GM19468 (cell line): Measurements from ENCODE around the gene ZNF385C.

Experiments
- ATAC-seq: cut with Tn5 transposase; IDR thresholded peaks from one replicate; pipeline ENCODE4 v1.9.1; 2021; ENCODE audit warnings: mild to moderate bottlenecking, moderate library complexity, moderate number of reproducible peaks; ENCODE audit not compliant: unreplicated experiment; ENCODE audit errors: extremely low read depth

The ZNF385C gene

DNA sequence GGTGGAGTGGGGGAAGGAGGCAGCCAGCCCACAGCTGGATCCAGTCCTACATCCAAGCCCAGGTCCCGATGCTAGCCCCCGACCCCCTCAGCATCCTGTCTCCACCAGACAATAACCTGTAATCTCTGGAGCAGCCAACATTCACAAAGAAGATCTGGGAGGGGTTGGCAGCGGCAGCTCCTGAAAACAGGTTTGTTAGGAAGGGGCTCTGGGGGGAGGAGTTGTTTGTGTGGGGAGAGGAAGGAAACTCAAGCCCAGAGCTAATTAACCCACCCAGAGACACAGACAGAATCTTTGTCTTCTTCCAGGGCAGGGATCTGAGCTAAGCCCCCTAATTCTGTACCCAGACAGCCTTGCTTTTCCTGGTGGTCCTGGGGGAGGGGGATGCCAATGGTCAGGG, 43.2 kb downstream of the ZNF385C start:
- no peak for ATAC-seq

DNA sequence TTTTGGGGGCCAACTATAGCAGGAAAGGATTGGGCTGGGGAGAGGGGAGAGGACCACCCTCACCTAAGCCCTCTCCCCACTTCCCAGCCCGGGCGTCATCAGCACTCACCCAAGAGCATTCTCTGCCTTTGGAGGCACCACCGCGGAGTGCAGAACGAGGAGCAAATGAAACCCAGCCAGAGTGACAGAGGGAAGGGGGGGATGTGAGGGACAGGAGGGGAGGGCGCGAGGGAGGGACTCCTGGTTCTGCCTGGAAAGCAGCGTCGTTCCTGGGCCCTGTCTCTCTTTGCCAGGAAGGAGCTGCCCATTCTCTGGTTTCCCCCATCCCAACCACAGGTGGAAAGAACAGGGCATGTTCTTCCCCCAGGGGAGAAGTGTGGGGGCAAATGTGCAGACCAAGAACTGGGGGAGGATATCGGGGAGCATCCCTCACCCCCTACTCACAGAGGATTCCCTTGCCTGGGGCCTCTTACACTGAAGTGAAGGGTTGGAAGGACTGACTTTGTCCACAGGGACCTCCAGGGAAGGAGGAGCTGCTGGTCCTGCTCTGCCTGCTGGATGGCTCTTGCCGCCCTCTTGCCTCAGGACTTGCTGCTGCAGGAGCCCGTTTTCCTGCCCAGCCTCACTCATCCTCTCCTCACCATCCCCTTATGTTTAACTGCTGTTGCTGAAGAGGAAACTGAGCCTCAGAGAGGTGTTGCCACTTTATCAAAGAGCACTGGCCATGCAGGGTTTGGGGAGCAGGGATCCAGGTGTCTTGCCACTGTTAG, 44.4 kb downstream of the ZNF385C start:
- ATAC-seq: no peak

DNA sequence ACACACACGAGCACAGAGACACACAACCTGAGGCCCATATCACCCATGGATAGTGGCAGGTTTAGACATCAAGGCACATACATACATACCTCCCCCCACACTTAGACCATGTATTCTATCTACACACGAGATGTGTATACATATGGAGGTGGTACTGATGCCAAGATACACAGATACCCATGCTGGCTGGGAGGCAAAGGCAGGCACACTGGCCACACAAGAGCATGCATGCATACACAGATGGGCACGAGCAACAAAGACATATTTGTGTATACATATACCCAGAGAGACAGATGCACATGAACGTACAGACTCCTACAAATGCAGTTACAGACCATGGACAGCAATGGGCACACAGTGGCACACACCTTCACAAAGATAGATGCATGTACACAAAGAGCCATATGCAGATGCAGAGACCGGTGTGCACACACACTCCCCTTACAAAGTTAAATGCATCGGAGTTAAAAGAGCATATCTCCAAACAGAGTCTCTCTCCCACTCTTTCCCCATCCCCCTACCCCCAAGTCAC, 45.9 kb downstream of the ZNF385C start:
- ATAC-seq: no peak

DNA sequence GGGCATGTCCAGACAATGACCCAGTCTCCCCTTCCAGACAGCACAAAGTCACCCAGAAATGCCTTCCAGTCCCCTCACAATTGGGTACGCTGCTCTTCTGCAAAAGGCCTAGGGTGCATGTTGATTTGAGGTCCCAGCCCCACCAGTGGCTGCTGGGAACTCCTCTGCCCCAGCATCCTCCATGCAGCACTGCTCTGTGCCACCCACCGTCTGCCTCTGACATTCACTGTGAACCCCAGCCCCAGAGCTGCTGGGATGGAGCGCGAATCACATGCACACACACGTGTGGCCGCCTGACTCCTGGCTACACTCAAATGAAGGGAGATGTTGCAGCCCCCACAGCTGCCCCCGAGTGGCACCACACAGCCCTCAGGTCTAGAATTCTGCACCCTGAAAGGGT, 46.6 kb downstream of the ZNF385C start:
- ATAC-seq: no peak

DNA sequence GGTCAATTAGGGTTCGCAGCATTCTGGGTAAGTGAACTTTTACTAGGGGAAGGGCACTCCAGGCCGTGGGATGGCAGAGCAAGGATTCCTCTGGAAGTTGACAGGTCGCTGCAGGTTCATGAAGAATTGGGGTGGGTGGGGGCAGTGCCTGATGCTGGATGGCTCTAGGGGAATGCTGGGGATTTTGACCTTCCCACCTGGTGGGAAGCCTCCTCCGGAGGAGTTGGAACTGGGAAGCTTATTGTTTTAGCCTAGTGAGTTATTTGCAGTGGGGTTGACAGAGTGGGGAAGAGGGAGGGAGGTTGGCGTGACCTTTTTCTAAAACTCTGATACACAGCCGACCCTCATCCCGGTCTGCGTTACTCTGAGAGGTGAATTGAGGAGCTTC, 47.3 kb downstream of the ZNF385C start:
- ATAC-seq: no peak

DNA sequence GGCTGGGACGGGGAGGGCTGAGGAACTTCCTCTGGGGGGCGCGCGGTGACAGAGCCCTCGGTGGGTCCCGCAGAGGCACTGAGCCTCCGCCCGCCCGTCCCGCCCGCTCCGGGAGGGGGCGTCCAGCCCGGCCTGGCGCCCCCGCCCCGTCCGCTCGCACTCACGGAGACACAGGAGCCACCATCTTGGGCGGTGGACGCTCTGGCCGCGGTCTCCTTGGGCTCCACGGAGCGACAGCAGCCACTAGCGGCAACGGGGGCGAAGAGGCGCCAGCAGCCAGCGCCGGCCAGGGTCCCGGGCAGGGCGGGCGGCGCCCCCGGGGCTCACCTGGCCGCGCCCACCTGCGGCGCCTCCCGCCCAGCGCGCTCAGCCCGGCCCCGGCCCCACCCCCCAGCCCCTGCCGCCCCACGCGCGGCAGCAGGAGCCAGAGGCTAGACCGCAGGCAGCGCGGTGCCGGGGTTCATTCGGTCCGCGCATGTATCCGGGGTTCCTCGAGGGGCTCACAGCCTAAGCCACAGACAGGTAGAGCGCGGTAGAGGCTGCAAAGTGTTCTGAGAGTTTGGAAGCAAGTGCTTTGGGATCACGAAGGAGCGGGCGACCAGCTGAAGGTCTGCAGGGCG, 47.8 kb downstream of the ZNF385C start, which contains the start of gene C17orf113:
C17orf113 (minus strand) TSS at position 209 of the 620 bp plus-strand sequence. CDS start 7,225 bp downstream, outside the sequence.
- ATAC-seq: no peak

DNA sequence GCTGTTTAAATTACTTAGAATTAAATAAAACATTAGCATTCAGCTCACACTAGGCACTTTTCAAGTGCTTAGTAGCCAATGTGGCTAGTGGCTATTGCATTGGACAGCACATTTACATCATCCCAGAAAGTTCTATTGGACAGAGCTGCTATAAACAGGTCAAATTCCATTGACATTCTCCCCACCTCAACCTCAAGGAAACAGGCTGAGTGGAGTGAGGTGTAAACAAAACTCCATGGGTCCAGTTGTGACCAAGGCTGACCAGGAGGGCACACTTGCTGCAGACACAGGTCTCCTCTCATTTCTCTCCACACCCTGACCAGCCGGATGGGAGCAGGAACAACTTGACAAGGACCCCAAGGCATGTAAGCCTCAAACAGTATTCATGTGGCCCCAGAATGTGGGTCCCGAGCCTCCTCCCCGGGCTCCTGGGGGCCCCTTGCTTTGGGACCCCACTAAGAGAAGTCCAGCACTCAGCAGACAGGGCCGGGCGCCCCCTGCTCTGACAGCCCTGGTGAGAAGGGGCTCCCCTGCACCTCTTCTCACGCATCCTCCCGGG, 48.4 kb downstream of the ZNF385C start:
- no peak for ATAC-seq

DNA sequence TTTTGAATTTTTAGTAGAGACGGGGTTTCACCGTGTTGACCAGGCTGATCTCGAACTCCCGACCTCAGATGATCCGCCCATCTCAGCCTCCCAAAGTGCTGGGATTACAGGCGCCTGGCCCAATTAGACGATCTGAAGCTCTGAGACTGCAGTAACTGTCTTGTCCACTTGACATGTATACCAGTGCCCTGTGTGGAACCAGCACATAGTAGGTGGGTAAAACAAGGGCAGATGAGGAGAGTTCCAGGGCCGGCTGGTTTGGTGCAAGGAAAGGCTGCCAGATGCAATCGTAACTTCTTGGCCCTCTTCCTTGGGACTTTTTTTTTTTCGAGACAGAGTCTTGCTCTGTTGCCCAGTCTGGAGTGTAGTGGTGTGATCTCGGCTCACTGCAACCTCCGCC, 50.9 kb downstream of the ZNF385C start:
- no peak for ATAC-seq

DNA sequence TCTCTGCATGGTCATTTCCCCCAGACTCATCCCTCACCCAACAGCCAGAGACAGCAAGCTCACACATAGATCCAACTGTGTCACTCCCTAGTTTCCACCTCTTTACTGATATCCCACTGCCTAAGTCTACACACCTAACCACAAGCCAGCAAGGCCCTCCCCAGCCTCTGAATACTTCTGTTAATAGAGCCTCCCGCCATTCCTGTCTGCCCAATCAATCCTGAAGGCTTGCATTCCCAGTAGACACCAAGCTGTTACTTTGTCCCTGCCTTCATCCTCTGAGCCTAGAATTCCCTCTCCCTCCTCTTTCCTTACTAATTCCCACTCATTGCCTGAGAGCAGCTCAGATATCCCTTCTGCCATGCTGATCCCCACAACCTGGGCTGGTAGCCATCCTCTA, 52.6 kb downstream of the ZNF385C start:
- no peak for ATAC-seq

DNA sequence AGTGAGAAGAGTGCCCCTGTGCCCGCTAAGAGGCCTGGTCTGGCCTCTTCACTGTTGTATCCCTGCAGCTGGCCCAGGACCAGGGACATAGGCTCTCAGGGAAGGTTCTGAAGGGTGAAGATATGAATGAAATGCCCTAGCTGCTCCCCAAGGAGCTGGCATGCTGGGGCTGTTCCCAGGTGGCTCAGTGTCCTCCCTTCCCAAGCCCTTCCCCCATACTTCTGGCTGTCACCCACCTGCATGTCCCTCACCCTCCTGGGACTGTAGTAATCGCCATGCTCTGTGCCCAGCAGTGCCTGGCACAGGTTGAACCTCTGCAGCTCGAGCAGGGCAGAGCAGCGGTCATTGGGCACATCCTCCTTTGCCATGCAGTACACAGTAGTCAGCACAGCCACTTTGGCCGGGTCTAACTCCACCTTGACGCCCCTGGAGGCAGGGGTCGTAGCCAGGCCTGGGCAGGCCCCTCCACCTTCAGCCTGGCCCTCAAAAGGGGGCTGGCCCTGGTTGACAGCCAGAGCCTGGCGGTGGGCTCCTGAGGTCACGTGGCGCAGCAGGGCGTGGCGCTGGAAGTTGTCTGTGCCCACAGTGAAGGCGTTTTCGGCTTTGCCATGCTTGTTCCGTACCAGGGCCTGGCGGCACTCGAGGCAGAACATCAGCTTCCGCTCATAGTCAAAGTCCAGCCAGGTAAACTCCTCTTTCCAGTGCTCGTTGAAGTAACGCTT, 55.5 kb downstream of the ZNF385C start:
- no peak for ATAC-seq

DNA sequence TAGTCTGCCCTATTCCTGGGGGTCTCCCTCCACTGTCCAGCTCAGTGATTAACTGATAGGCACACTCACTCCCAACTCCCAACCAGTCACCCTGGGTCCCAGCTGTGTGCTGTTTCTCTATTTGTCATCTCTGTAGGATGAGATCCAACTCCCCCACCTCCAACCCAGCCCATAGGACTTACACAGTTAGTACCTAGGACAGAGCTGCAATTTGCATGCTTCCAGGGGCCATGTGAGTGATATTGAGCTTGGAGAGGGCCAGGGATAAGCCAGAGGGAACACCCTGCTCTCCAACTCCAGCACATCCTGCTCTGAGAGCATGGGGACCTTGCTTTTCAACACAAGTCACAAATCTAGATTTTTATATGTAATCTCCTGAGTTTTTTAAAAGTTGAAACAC, 56.7 kb downstream of the ZNF385C start:
- no peak for ATAC-seq

DNA sequence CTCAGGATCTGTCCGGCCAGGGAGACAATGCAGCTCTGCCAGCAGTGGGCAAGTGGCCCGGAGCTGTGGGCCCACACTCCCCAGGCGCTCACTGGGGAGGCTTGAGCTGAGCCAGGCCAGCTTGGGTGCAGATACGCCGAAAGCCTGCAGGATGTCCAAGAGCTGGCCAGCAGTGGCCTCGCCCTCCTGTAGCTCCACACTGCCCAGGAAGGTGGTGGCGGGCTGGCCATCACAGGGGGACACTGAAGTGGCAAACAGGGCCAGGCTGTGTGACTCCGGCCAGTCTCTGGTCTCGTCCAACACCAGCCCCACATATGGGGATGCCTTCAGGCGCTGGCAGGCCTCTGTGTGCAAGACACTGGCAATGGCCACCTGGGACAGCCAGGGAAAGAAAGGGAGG, 57.5 kb downstream of the ZNF385C start:
- no peak for ATAC-seq

DNA sequence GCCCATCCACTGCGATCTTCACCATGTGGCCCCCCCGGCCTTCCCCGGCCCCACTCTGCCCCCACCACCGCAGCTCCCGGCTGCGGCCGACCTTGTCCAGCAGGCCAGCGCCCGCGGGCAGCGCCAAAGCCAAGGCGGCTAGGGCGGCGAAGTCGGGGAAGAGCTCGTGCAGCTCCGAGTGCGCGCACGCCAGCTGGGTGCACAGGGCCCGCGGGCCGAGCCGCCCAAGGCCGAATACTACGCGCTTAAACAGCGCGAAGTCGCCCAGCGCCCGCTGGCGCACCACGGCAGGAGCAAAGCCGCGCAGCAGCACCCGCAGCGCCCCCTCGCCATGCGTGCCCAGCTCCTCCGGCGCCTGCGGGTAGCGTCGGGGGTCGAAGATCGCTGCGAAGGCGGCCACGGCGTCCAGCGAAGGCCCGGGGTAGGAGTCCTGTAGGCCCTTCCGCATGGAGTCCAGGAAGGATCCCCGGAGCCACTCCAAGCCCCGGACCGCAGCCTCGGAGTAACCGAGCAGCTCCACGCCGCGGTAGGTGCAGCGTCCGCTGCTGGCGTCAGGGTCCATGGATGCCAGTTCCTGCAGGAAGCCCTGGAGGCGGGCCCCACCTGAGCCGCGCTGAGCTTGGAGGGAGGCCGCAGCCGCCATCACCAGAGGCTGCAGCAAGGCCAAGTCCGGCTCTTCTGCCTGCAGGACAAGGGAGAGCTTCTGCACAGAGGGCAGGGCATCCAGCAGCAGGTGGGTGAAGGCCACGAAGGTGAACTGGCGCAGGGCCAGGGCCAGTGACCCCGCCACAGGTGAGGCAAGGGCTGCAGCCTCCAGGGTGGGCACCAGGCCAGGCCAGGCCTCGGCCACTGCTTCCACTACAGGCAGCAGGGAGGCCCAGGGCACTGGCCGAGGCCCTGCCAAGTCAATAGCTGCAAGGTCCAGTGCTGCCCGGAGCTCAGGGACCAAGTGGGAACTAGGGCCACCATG, 58.2 kb downstream of the ZNF385C start:
- no peak for ATAC-seq

DNA sequence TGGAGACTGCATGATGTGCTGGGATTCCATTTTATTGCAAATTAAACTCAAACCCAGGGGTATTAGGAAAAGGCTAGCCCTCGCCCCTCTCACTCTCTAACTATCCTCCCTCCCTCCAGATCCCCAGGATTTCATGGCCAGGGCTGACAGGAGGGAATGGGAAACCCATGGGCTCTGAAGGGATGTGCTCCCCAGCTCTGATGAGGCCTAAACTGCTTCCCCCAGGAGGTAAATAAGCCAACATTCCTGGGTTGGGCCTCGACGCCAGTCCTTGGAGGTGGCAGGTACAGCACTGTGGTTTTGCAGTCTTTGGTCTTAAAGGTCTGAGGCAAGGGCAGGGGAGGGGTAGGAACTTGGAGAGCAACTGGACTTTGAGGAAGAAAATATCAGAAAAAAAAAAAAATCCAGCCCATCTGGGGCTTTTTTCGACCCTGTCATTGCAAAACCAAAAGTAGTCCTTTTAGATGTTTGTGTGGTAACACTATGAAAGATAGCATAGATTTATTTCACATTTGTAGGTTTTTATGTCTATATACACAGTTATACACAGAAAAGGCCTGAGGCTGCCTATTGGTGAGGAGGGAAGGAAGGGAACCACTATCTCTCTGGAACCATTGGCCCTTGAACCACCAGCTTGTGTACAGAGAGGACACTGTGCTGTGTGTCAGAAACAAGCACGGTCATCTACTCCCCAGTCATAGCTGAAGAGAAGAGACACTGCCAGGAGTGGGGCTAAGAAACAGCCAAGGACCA, 59.9 kb downstream of the ZNF385C start:
- ATAC-seq: no peak

DNA sequence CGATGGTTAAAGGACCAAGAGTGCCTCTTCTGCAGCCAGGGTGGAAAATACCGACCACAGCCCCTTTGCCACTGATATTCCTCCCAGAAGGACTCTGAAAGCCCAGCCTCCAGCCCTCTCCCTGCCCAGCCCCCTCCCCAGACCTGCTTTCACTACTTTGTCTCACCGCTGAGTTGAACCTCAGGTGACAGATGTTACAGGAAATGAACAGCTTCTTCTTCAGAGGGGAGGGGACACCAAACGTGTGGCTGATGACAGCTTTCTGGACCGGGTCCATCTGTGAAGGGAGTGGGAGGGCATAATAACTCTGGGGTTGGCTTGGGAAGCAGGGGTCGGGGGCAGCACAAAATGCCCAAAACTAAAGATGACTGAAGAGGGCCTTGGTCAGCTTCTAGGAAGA, 64.2 kb downstream of the ZNF385C start:
- no peak for ATAC-seq

DNA sequence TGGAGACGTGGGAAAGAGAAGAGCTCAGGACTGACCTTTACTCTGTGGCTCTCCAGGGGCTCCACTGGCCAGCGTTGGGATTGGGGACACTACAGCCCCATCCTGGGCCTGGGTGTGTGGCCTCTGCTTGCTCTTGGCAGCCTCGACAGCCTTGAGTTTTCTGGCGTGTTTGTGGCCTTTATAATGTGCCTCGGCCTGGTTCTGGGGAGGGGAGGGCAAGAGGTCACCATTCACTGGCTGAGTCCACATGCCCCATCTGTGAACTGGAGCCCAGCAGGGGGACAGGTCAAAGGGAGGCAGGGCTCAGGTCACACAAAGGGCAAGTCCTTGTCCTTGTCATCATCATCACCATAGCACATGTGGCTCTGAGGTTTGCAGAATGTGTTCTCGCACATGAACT, 66.7 kb downstream of the ZNF385C start:
- ATAC-seq: no peak

DNA sequence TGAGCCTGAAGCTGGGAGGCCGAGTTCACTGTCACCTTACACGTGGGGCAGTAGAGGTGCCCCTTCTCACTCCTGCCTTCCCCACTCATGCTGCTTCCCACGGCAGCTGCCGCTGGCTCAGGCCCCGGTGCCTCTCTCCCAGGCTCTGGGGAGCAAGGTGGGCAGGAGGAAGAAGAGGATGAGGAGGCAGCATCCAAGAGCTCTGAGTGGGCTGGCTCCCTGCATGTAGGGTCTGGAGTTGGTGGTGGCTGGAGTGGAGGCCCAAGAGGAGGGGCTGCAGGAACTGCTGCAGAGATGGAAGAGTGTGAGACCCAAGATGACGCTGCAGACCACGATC, 69.5 kb downstream of the ZNF385C start:
- no peak for ATAC-seq

DNA sequence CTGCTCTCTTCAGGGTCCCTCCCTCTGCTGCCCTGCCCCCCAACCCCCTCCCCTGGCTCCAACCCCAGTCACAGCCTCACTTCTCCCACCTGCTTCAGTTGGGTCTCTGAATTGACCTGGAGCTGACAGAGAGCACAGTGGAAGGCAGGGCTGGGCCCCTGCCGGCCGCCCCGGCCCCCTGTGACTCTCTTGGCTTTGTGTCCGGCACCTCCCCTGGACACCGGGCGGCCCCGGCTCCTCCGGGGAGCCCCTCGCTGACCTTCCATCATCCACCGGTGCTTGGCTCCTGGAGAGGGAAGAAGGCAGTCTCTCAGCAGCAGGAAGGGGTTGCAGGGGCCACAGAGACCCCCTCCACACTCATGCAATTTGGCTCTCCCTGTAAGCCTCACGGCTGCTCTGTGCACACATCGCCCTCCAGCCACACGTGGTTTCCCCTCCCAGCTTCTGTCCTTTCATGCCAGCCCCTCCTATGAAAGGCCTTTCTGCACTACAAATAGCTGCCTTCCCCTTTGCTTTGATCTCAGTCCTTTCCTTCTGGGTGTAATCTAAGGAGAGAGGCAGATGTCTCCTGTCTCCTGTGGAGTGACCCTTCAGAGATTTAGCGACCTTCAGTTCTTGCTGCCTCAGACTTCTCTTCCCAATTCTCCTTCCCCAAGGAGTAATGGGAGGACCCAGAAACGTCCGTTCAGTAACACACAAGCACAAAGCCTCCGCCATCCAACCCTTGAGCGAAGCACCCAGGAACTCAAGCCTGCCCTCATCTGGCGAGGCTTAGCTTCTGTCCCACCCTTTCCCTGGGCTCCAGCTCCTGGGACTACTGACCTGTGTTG, 70.1 kb downstream of the ZNF385C start:
- no peak for ATAC-seq
